Stimulated activated naive CD8-positive, alpha-beta T cell treated with anti-CD3 and anti-CD28 coated beads, Interleukin-15, amount 100 ng/mL, for 72 hours (primary cell): Measurements from ENCODE around the gene TRIM34.
A peak's percentile ranks its signal among the peaks of the same experiment; 100 is the strongest.

Experiments
- ATAC-seq: fragments of 150-1000 bp; cut with Tn5 transposase; 2 replicates; pipeline ENCODE4 v1.10.0; 2021; ENCODE audit warnings: mild to moderate bottlenecking, moderate library complexity
- DNase-seq, 2 donors: peaks; one replicate each; pipeline ENCODE4 v3.0.0; 2021 to 2022
- H3K27ac Mint-ChIP-seq, 2 donors: one replicate each; pipeline ENCODE4 v1.8.0; 2022; ENCODE audit warnings: mild to moderate bottlenecking in 2 of 2, mixed read lengths in 2 of 2, moderate library complexity in 2 of 2
- H3K27me3 Mint-ChIP-seq: one replicate; pipeline ENCODE4 v1.8.0; 2022; ENCODE audit warnings: mixed read lengths
- H3K4me1 Mint-ChIP-seq: one replicate; pipeline ENCODE4 v1.8.0; 2022; ENCODE audit warnings: mild to moderate bottlenecking, mixed read lengths
- H3K4me3 Mint-ChIP-seq, 2 donors: one replicate each; pipeline ENCODE4 v1.8.0; 2022; ENCODE audit warnings: mild to moderate bottlenecking in 2 of 2, mixed read lengths in 2 of 2, moderate library complexity in 1 of 2
- H3K9me3 Mint-ChIP-seq, 2 donors: one replicate each; pipeline ENCODE4 v1.8.0; 2022; ENCODE audit warnings: mixed read lengths in 2 of 2

TRIM34 gene

GRCh38 chr11:5604896-5605295, 19.9 kb upstream of the TRIM34 start:
- no peak for ATAC-seq
- no peaks in the 10 kb centered on the region for H3K27me3 Mint-ChIP-seq
- H3K27ac Mint-ChIP-seq = peak overlapping the region in 1 of 2 donors; percentile 68
- DNase-seq = no peak
- H3K9me3 Mint-ChIP-seq = no peaks in the 10 kb centered on the region
- H3K4me1 Mint-ChIP-seq = no peaks in the 10 kb centered on the region
- H3K4me3 Mint-ChIP-seq = no peak overlapping the region

- Mint-ChIP-seq H3K4me3 (no peak overlapping the region), H3K4me1 (no peaks in the 10 kb centered on the region), H3K27me3 (no peaks in the 10 kb centered on the region), H3K27ac (no peak overlapping the region), H3K9me3 (no peaks in the 10 kb centered on the region)
- ATAC-seq (no peak), DNase-seq (no peak)
Observed at GRCh38 chr11:5605849-5606248, 19.0 kb upstream of the TRIM34 start.

- Mint-ChIP-seq H3K27ac (no peak overlapping the region), H3K9me3 (no peaks in the 10 kb centered on the region), H3K4me3 (no peak overlapping the region), H3K4me1 (no peaks in the 10 kb centered on the region), H3K27me3 (no peaks in the 10 kb centered on the region)
- DNase-seq (no peak), ATAC-seq (no peak)
Observed at GRCh38 chr11:5608808-5609207, 16.0 kb upstream of the TRIM34 start.

- ATAC-seq = peak; percentile 37
- Mint-ChIP-seq H3K27me3 (no peaks in the 10 kb centered on the region), H3K27ac (no peak overlapping the region), H3K4me3 (no peak overlapping the region), H3K4me1 (no peaks in the 10 kb centered on the region), H3K9me3 (no peaks in the 10 kb centered on the region)
- DNase-seq = no peak
Observed at GRCh38 chr11:5610446-5610845, 14.4 kb upstream of the TRIM34 start.

- no peaks in the 10 kb centered on the region for H3K9me3 Mint-ChIP-seq
- no peak overlapping the region for H3K4me3 Mint-ChIP-seq
- H3K27me3 Mint-ChIP-seq = no peaks in the 10 kb centered on the region
- DNase-seq (no peak), ATAC-seq (no peak)
- no peaks in the 10 kb centered on the region for H3K4me1 Mint-ChIP-seq
- no peak overlapping the region for H3K27ac Mint-ChIP-seq
Observed at GRCh38 chr11:5611627-5612026, 13.2 kb upstream of the TRIM34 start.

- peaks cover 2% of the 10 kb centered on the region for H3K4me1 Mint-ChIP-seq
- DNase-seq (no peak), ATAC-seq (no peak)
- no peak overlapping the region for H3K27ac Mint-ChIP-seq
- H3K4me3 Mint-ChIP-seq = no peak overlapping the region
- no peaks in the 10 kb centered on the region for H3K27me3 Mint-ChIP-seq
- H3K9me3 Mint-ChIP-seq = no peaks in the 10 kb centered on the region
Observed at GRCh38 chr11:5618807-5619206, 6.0 kb upstream of the TRIM34 start.

- no peak for DNase-seq
Observed at GRCh38 chr11:5620651-5621521, 3.9 kb upstream of the TRIM34 start.

GRCh38 chr11:5621580-5621979, 3.2 kb upstream of the TRIM34 start:
- no peaks in the 10 kb centered on the region for H3K27me3 Mint-ChIP-seq
- peaks cover 23% of the 10 kb centered on the region for H3K4me1 Mint-ChIP-seq
- DNase-seq (no peak), ATAC-seq (no peak)
- no peak overlapping the region for H3K4me3 Mint-ChIP-seq
- peak overlapping the region in 1 of 2 donors; percentile 27 for H3K27ac Mint-ChIP-seq
- no peaks in the 10 kb centered on the region for H3K9me3 Mint-ChIP-seq

More at GRCh38 chr11:5620651-5621521, 3.9 kb upstream of the TRIM34 start:
- Mint-ChIP-seq H3K27ac (no peak overlapping the region), H3K27me3 (no peaks in the 10 kb centered on the region), H3K4me1 (peaks cover 16% of the 10 kb centered on the region), H3K9me3 (no peaks in the 10 kb centered on the region), H3K4me3 (no peak overlapping the region)
- no peak for ATAC-seq

- H3K27ac Mint-ChIP-seq = no peak overlapping the region
- H3K4me3 Mint-ChIP-seq = no peak overlapping the region
- DNase-seq (no peak), ATAC-seq (no peak)
- H3K4me1 Mint-ChIP-seq = peaks cover 35% of the 10 kb centered on the region
- no peaks in the 10 kb centered on the region for H3K9me3 Mint-ChIP-seq
- no peaks in the 10 kb centered on the region for H3K27me3 Mint-ChIP-seq
Observed at GRCh38 chr11:5622802-5623201, 2.0 kb upstream of the TRIM34 start.

- no peak for DNase-seq
- Mint-ChIP-seq H3K4me1 (peaks cover 51% of the 10 kb centered on the region), H3K27ac (no peak overlapping the region), H3K27me3 (no peaks in the 10 kb centered on the region), H3K4me3 (peak overlapping the region; percentile 82 to 100), H3K9me3 (no peaks in the 10 kb centered on the region)
- ATAC-seq = peak; percentile 10
Observed at GRCh38 chr11:5625281-5625680, 480 bp downstream of the TRIM34 start.

- peak overlapping the region; percentile 92 to 93 for H3K27ac Mint-ChIP-seq
- no peak for DNase-seq
- peak overlapping the region; percentile 82 to 100 for H3K4me3 Mint-ChIP-seq
- no peaks in the 10 kb centered on the region for H3K27me3 Mint-ChIP-seq
- H3K4me1 Mint-ChIP-seq = peaks cover 57% of the 10 kb centered on the region
- no peaks in the 10 kb centered on the region for H3K9me3 Mint-ChIP-seq
- no peak for ATAC-seq
Observed at GRCh38 chr11:5626196-5626595, 1.4 kb downstream of the TRIM34 start.

GRCh38 chr11:5631417-5631816, 6.6 kb downstream of the TRIM34 start:
- DNase-seq (no peak), ATAC-seq (no peak)
- Mint-ChIP-seq H3K27ac (peak overlapping the region; percentile 0 to 73), H3K4me1 (peaks cover 50% of the 10 kb centered on the region), H3K9me3 (no peaks in the 10 kb centered on the region), H3K27me3 (no peaks in the 10 kb centered on the region), H3K4me3 (no peak overlapping the region)

GRCh38 chr11:5631969-5632635, 7.3 kb downstream of the TRIM34 start:
- Mint-ChIP-seq H3K4me1 (peaks cover 43% of the 10 kb centered on the region), H3K27me3 (no peaks in the 10 kb centered on the region), H3K9me3 (no peaks in the 10 kb centered on the region), H3K4me3 (no peak overlapping the region), H3K27ac (no peak overlapping the region)
- no peak for DNase-seq
- no peak for ATAC-seq

- Mint-ChIP-seq H3K27ac (no peak overlapping the region), H3K27me3 (no peaks in the 10 kb centered on the region), H3K4me1 (peaks cover 9% of the 10 kb centered on the region), H3K4me3 (no peak overlapping the region), H3K9me3 (no peaks in the 10 kb centered on the region)
- DNase-seq = no peak
- no peak for ATAC-seq
Observed at GRCh38 chr11:5639953-5640352, 15.2 kb downstream of the TRIM34 start.

GRCh38 chr11:5643585-5643984, 18.8 kb downstream of the TRIM34 start:
- DNase-seq = no peak
- no peaks in the 10 kb centered on the region for H3K27me3 Mint-ChIP-seq
- H3K4me1 Mint-ChIP-seq = peaks cover 9% of the 10 kb centered on the region
- H3K9me3 Mint-ChIP-seq = no peaks in the 10 kb centered on the region
- ATAC-seq = peak; percentile 71
- no peak overlapping the region for H3K27ac Mint-ChIP-seq
- H3K4me3 Mint-ChIP-seq = no peak overlapping the region

- H3K4me1 Mint-ChIP-seq = peaks cover 9% of the 10 kb centered on the region
- no peaks in the 10 kb centered on the region for H3K27me3 Mint-ChIP-seq
- H3K9me3 Mint-ChIP-seq = no peaks in the 10 kb centered on the region
- no peak for DNase-seq
- H3K4me3 Mint-ChIP-seq = no peak overlapping the region
- ATAC-seq = no peak
- no peak overlapping the region for H3K27ac Mint-ChIP-seq
Observed at GRCh38 chr11:5646139-5646538, 21.3 kb downstream of the TRIM34 start.
